ENCODE data around the gene RBPMS2.

- TF ChIP-seq CTCF (IDR thresholded peaks at IDR 0.05): no peak
- no peak for TF ChIP-seq EZH2 (IDR thresholded peaks at IDR 0.05; ENCODE audit: borderline replicate concordance, insufficient read depth, low read depth, low read length, poor library complexity, severe bottlenecking)
Measured at GRCh38 chr15:64701482-64702184, 73.8 kb downstream of the RBPMS2 start.

Measured in B cell (primary cell).